ENCODE results near the gene PNPT1. TPM values are rescaled to one million over a fixed set of nuclear protein-coding genes. Genes with fewer than 3 reads are reported as not detected.
"Not testable (repeated sequence)": the region's sequence is repeated elsewhere in the genome, so short reads cannot be mapped to it uniquely, and the experiment has no call there.

Gene PNPT1
- total RNA-seq, 1 donor from 2014 or later = 26.5 TPM

DNA sequence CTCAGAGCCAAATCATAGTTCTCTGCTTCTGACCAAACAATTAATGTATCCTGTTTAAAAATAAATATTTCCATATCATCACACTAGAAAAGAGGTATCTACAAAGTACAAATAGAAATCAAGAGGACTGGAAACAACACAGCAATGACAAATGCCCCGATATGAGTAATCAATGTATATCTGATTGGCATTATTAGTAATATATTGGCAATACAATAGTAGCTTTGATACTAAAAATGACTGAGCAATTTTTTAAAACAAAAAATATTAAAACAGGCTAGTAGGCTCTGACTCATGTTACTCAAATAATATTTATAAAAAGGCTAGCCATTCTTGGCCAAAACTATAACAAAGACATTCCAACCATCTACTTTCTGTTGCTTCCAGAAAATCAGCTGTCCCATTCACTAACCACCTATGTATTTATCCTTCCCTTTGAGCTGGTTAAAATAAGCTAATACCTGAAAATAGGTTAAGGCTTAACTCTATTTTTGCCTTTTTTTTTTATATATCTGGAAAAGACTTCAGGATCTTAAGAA, 89.5 kb downstream of the PNPT1 start:
- H3K36me3 Mint-ChIP-seq = peaks cover 23% of the 10 kb centered on the region
- H3K9me3 Mint-ChIP-seq = no peaks in the 10 kb centered on the region
- H3K27ac Mint-ChIP-seq = peak overlapping the region; percentile 47
- no peak for DNase-seq (ENCODE audit: low spot score in 2 of 2, unreplicated experiment in 2 of 2)
- H3K4me1 Mint-ChIP-seq = no peaks in the 10 kb centered on the region
- H3K4me3 Mint-ChIP-seq = no peak overlapping the region
- no peak for TF ChIP-seq CTCF (IDR thresholded peaks at IDR 0.05; ENCODE audit: unreplicated experiment)
- no peaks in the 10 kb centered on the region for H3K27me3 Mint-ChIP-seq (ENCODE audit: low read depth)

GRCh38 chr2:55601849-55602248, 91.8 kb downstream of the PNPT1 start:
- no peak overlapping the region for H3K4me3 Mint-ChIP-seq
- H3K36me3 Mint-ChIP-seq = peaks cover 23% of the 10 kb centered on the region
- H3K27ac Mint-ChIP-seq = no peak overlapping the region
- DNase-seq (ENCODE audit: low spot score in 2 of 2, unreplicated experiment in 2 of 2) = no peak
- no peak for TF ChIP-seq CTCF (IDR thresholded peaks at IDR 0.05; ENCODE audit: unreplicated experiment)
- H3K4me1 Mint-ChIP-seq = no peaks in the 10 kb centered on the region
- H3K27me3 Mint-ChIP-seq (ENCODE audit: low read depth) = no peaks in the 10 kb centered on the region
- H3K9me3 Mint-ChIP-seq = no peaks in the 10 kb centered on the region

DNA sequence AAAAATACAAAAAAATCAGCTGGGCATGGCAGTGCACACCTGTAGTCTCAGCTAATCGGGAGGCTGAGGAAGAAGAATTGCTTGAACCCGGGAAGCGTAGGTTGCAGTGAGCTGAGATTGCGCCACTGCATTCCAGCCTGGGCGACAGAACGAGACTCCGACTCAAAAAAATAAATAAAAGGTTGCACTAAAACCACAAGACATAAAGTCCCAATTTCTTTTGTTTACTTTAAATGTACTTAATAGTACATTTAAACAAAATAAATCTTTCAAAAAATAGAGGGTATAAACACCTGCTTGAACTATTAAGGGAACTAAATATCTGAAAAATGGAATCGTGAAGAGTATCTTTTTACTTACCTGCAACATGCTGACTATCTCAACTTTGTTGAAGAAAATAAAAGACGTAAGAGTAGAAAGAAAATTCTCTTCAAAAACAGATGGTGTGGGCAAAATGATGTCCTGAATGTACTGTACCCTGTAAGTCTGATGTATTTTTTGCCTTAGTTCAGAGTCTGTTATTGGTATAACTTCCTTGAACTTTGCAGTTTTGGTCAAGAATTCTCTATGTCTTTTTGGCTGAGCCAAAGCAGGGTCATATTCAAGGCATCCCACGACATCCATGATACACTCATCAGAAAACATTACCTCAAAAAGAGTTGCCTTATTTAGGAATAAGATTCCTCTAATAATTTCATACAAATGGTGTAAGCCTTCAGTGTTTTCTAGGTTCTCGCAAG, 95.4 kb downstream of the PNPT1 start:
- H3K4me3 Mint-ChIP-seq = no peak overlapping the region
- H3K27me3 Mint-ChIP-seq (ENCODE audit: low read depth) = no peaks in the 10 kb centered on the region
- H3K27ac Mint-ChIP-seq = no peak overlapping the region
- TF ChIP-seq CTCF (IDR thresholded peaks at IDR 0.05; ENCODE audit: unreplicated experiment) = no peak
- no peak for DNase-seq (ENCODE audit: low spot score in 2 of 2, unreplicated experiment in 2 of 2)
- H3K9me3 Mint-ChIP-seq = no peaks in the 10 kb centered on the region
- peaks cover 27% of the 10 kb centered on the region for H3K36me3 Mint-ChIP-seq
- no peaks in the 10 kb centered on the region for H3K4me1 Mint-ChIP-seq

- H3K9me3 Mint-ChIP-seq; DNase-seq (ENCODE audit: low spot score in 2 of 2, unreplicated experiment in 2 of 2); H3K4me3 Mint-ChIP-seq; H3K27me3 Mint-ChIP-seq (ENCODE audit: low read depth); H3K27ac Mint-ChIP-seq; H3K4me1 Mint-ChIP-seq: not testable (repeated sequence)
- peaks cover 22% of the 10 kb centered on the region for H3K36me3 Mint-ChIP-seq
Measured at GRCh38 chr2:55596795-55597194, 96.8 kb downstream of the PNPT1 start.

- H3K9me3 Mint-ChIP-seq = no peaks in the 10 kb centered on the region
- peaks cover 4% of the 10 kb centered on the region for H3K4me1 Mint-ChIP-seq
- no peak for TF ChIP-seq CTCF (IDR thresholded peaks at IDR 0.05; ENCODE audit: unreplicated experiment)
- peaks cover 21% of the 10 kb centered on the region for H3K36me3 Mint-ChIP-seq
- H3K4me3 Mint-ChIP-seq = no peak overlapping the region
- no peaks in the 10 kb centered on the region for H3K27me3 Mint-ChIP-seq (ENCODE audit: low read depth)
- no peak overlapping the region for H3K27ac Mint-ChIP-seq
- no peak for DNase-seq (ENCODE audit: low spot score in 2 of 2, unreplicated experiment in 2 of 2)
Measured at GRCh38 chr2:55595536-55595935, 98.1 kb downstream of the PNPT1 start.

GRCh38 chr2:55592130-55592529, 101.5 kb downstream of the PNPT1 start:
- Mint-ChIP-seq H3K27ac (peak overlapping the region; percentile 72), H3K4me3 (no peak overlapping the region), H3K27me3 (ENCODE audit: low read depth) (no peaks in the 10 kb centered on the region), H3K36me3 (peaks cover 9% of the 10 kb centered on the region), H3K4me1 (peaks cover 4% of the 10 kb centered on the region), H3K9me3 (no peaks in the 10 kb centered on the region)
- TF ChIP-seq CTCF (IDR thresholded peaks at IDR 0.05; ENCODE audit: unreplicated experiment) = no peak
- no peak for DNase-seq (ENCODE audit: low spot score in 2 of 2, unreplicated experiment in 2 of 2)
